Neural cell (in vitro differentiated cells): Measurements from ENCODE around the gene ZNF560. TPM values are rescaled to one million over a fixed set of nuclear protein-coding genes. Genes with fewer than 3 reads are reported as not detected.

Source experiments
- H2AFZ ChIP-seq: fragments of 200-600, 300-800 bp; sonication (generic), shearing (Covaris generic); 2 replicates; pipeline ENCODE4 v1.6.0; 2014; ENCODE audit warnings: low read depth, mild to moderate bottlenecking, antibody characterized with exemption, low read length, moderate library complexity
- H3F3A ChIP-seq: fragments of 200-600 bp; shearing (Covaris generic); 2 replicates; pipeline ENCODE4 v1.6.1; 2016; ENCODE audit warnings: mild to moderate bottlenecking, moderate library complexity, mixed read lengths, antibody characterized with exemption, low read length; ENCODE audit not compliant: insufficient read depth, poor library complexity, severe bottlenecking
- H3K27ac ChIP-seq: fragments of 200-600, 300-800 bp; sonication (generic), shearing (Covaris generic); 2 replicates; pipeline ENCODE4 v1.5.1; 2014; ENCODE audit warnings: mild to moderate bottlenecking, low read length, moderate library complexity
- H3K27me3 ChIP-seq: fragments of 300-800, 200-600 bp; sonication (generic), shearing (Covaris generic); 2 replicates; pipeline ENCODE4 v1.6.0; 2014; ENCODE audit warnings: mild to moderate bottlenecking, low read depth, low read length, moderate library complexity; ENCODE audit not compliant: insufficient read depth
- H3K36me3 ChIP-seq: fragments of 300-800, 200-600 bp; sonication (generic), shearing (Covaris generic); 2 replicates; pipeline ENCODE4 v1.5.1; 2014; ENCODE audit warnings: mild to moderate bottlenecking, antibody characterized with exemption, low read length, moderate library complexity; ENCODE audit not compliant: insufficient read depth
- H3K4me2 ChIP-seq: fragments of 300-800, 200-600 bp; sonication (generic), shearing (Covaris generic); 2 replicates; pipeline ENCODE4 v1.6.0; 2014; ENCODE audit warnings: mild to moderate bottlenecking, low read length
- H3K4me3 ChIP-seq: fragments of 300-800, 200-600 bp; sonication (generic), shearing (Covaris generic); 2 replicates; pipeline ENCODE4 v1.5.1; 2014; ENCODE audit warnings: mild to moderate bottlenecking, low read length, moderate library complexity
- H3K79me2 ChIP-seq: fragments of 200-600 bp; shearing (Covaris generic); replicated peaks from 2 replicates; pipeline ENCODE4 v1.6.0; 2014; ENCODE audit warnings: mild to moderate bottlenecking, low read length, moderate library complexity; ENCODE audit not compliant: insufficient read depth
- H3K9ac ChIP-seq: fragments of 300-800, 200-600 bp; sonication (generic), shearing (Covaris generic); 2 replicates; pipeline ENCODE4 v1.6.1; 2016; ENCODE audit warnings: mild to moderate bottlenecking, low read length, mixed read lengths
- H3K9me2 ChIP-seq: fragments of 200-600 bp; shearing (Covaris generic); 2 replicates; pipeline ENCODE4 v1.6.1; 2016; ENCODE audit warnings: mild to moderate bottlenecking, low read length, mixed read lengths; ENCODE audit not compliant: insufficient read depth
- H3K9me3 ChIP-seq: fragments of 200-600, 300-800 bp; sonication (generic), shearing (Covaris generic); 2 replicates; pipeline ENCODE4 v1.6.1; 2016; ENCODE audit warnings: mild to moderate bottlenecking, mixed run types, low read length, moderate library complexity, mixed read lengths
- H4K20me1 ChIP-seq: fragments of 200-600 bp; shearing (Covaris generic); 2 replicates; pipeline ENCODE4 v1.6.1; 2016; ENCODE audit warnings: mild to moderate bottlenecking, mixed run types; ENCODE audit not compliant: insufficient read depth
- CTCF ChIP-seq: fragments of 450-650 bp; IDR thresholded peaks from 2 replicates; pipeline ENCODE4 v1.5.1; 2014; ENCODE audit warnings: antibody characterized with exemption, mild to moderate bottlenecking, moderate library complexity; ENCODE audit not compliant: poor library complexity, severe bottlenecking
- EP300 ChIP-seq: fragments of 450-650 bp; conservative IDR thresholded peaks from 2 replicates; pipeline ENCODE4 v1.6.1; 2014; ENCODE audit warnings: antibody characterized with exemption, mild to moderate bottlenecking, moderate library complexity; ENCODE audit not compliant: poor library complexity, severe bottlenecking
- EZH2 ChIP-seq: fragments of 200-600, 300-800 bp; shearing (Covaris generic), sonication (generic); IDR thresholded peaks from 2 replicates; pipeline ENCODE4 v1.6.1; 2014; ENCODE audit warnings: antibody characterized with exemption, low read length, borderline replicate concordance, mild to moderate bottlenecking; ENCODE audit not compliant: insufficient read depth, poor library complexity, severe bottlenecking
- MXI1 ChIP-seq: fragments of 450-650 bp; conservative IDR thresholded peaks from 2 replicates; pipeline ENCODE4 v1.6.1; 2014; ENCODE audit warnings: antibody characterized with exemption, mild to moderate bottlenecking; ENCODE audit not compliant: poor library complexity, severe bottlenecking
- POLR2AphosphoS5 ChIP-seq: IDR thresholded peaks from 2 replicates; pipeline ENCODE4 v1.6.1; 2012
- RAD21 ChIP-seq: fragments of 450-650 bp; conservative IDR thresholded peaks from 2 replicates; pipeline ENCODE4 v1.6.1; 2014; ENCODE audit warnings: antibody characterized with exemption, mild to moderate bottlenecking, moderate library complexity
- REST ChIP-seq: IDR thresholded peaks from 2 replicates; pipeline ENCODE4 v1.6.1; 2012; ENCODE audit warnings: borderline replicate concordance
- SMC3 ChIP-seq: fragments of 450-650 bp; conservative IDR thresholded peaks from 2 replicates; pipeline ENCODE4 v1.6.1; 2014; ENCODE audit warnings: antibody characterized with exemption, mild to moderate bottlenecking, moderate library complexity; ENCODE audit not compliant: poor library complexity
- TAF1 ChIP-seq: IDR thresholded peaks from 2 replicates; pipeline ENCODE4 v1.6.1; 2012; ENCODE audit warnings: low read depth
- polyA plus RNA-seq: library from polyadenylated mRNA; depleted of rRNA; stranded (reverse); fragments of >200 nt; gene quantifications from 2 replicates; pipeline ENCODE4 v1.2.3, GENCODE V29; 2014

Gene ZNF560
- polyA plus RNA-seq, 1 donor from 2014 or later: 0.61 TPM

GRCh38 chr19:9535934-9536333 lies 37.5 kb upstream of the ZNF560 start:
- Histone ChIP-seq H3K9me2 (no peaks in the 10 kb centered on the region), H4K20me1 (no peaks in the 10 kb centered on the region), H3F3A (no peaks in the 10 kb centered on the region), H3K9me3 (peaks cover 8% of the 10 kb centered on the region), H3K4me2 (no peak overlapping the region), H2AFZ (no peak overlapping the region), H3K9ac (no peak overlapping the region), H3K27ac (no peak overlapping the region), H3K4me3 (peak overlapping the region; percentile 30), H3K27me3 (no peaks in the 10 kb centered on the region), H3K36me3 (peaks cover 34% of the 10 kb centered on the region), H3K79me2 (peaks cover 36% of the 10 kb centered on the region)
- TF ChIP-seq TAF1: no peak
- no peak for TF ChIP-seq CTCF
- TF ChIP-seq EP300: no peak

DNA sequence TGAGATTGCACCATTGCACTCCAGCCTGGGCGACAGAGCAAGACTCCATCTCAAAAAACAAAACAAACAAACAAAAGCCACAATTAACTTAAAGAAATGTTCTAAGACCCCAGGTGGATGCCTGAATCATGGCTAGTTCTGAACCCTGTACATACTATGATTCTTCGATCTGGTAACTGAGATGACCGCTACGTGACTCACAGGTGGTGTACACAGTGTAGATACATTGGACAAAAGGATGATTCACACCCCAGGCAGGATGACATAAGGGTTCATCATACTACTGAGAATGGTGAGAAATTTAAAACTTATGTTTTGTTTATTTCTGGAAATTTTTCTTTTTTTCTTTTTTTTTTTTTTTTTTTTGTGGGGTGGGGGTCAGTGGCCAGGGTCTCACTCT lies 33.5 kb upstream of the ZNF560 start:
- TF ChIP-seq TAF1 (no peak), EP300 (no peak), POLR2AphosphoS5 (no peak)
- no peaks in the 10 kb centered on the region for H3F3A ChIP-seq
- H3K79me2 ChIP-seq: peaks cover 18% of the 10 kb centered on the region
- no peaks in the 10 kb centered on the region for H3K9me2 ChIP-seq
- H3K36me3 ChIP-seq: peaks cover 70% of the 10 kb centered on the region
- no peaks in the 10 kb centered on the region for H4K20me1 ChIP-seq
- no peak overlapping the region for H3K9ac ChIP-seq
- H3K4me2 ChIP-seq: no peak overlapping the region
- no peaks in the 10 kb centered on the region for H3K27me3 ChIP-seq
- peaks cover 41% of the 10 kb centered on the region for H3K9me3 ChIP-seq
- H3K27ac ChIP-seq: no peak overlapping the region
- H2AFZ ChIP-seq: no peak overlapping the region
- no peak overlapping the region for H3K4me3 ChIP-seq

DNA sequence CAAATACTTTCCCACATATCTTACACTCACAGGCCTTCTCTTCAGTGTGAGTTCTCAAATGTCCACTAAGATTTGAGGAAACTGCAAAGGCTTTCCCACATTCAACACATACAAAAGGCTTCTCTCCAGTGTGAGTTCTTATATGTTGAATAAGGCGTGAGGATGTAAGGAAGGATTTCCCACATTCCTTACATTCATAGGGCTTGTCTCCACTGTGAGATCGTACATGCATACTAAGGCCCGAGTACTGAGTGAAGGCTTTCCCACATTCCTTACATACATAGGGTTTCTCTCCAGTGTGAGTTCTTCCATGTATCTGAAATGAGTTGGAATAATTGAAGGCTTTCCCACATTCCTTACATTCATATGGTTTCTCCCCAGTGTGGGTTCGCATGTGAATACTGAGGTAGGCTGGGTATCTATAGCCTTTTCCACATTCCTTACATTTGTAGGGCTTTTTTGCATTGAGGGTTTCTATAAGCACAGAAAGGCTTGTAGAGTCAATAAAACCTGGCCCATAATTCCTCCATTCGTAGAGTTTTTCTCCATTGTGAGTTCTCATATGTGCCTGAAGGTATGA lies 30.4 kb upstream of the ZNF560 start:
- no peak overlapping the region for H3K4me3 ChIP-seq

GRCh38 chr19:9523885-9524474 lies 25.6 kb upstream of the ZNF560 start:
- Histone ChIP-seq H2AFZ (no peak overlapping the region), H3K4me3 (no peak overlapping the region), H3F3A (no peaks in the 10 kb centered on the region), H3K9me2 (no peaks in the 10 kb centered on the region), H3K9me3 (peaks cover 39% of the 10 kb centered on the region), H3K27ac (no peak overlapping the region), H4K20me1 (no peaks in the 10 kb centered on the region), H3K9ac (no peak overlapping the region), H3K27me3 (no peaks in the 10 kb centered on the region), H3K4me2 (no peak overlapping the region), H3K36me3 (peaks cover 45% of the 10 kb centered on the region), H3K79me2 (no peaks in the 10 kb centered on the region)
- TF ChIP-seq REST (no peak), MXI1 (no peak), SMC3 (no peak), EZH2 (no peak)

More for the DNA sequence above, 30.4 kb upstream of the ZNF560 start:
- Histone ChIP-seq H3K9me2 (no peaks in the 10 kb centered on the region), H4K20me1 (no peaks in the 10 kb centered on the region), H3K4me2 (no peak overlapping the region), H3F3A (no peaks in the 10 kb centered on the region), H3K9ac (no peak overlapping the region), H2AFZ (no peak overlapping the region), H3K9me3 (peaks cover 47% of the 10 kb centered on the region), H3K79me2 (no peaks in the 10 kb centered on the region), H3K36me3 (peaks cover 67% of the 10 kb centered on the region), H3K27me3 (no peaks in the 10 kb centered on the region), H3K27ac (no peak overlapping the region)
- TF ChIP-seq TAF1: no peak
- TF ChIP-seq RAD21: no peak
- no peak for TF ChIP-seq EZH2
- TF ChIP-seq MXI1: no peak
